Sigmoid colon (tissue), 7 donors: ENCODE data around the gene DHX29. TPM values are rescaled to one million over a fixed set of nuclear protein-coding genes. Genes with fewer than 3 reads are reported as not detected.

Experiments
- DNase-seq: peaks from one replicate; pipeline ENCODE4 v3.0.0-alpha.2; 2019
- H3K27ac ChIP-seq, 4 donors: fragments of 200-600 bp; sonication (generic); one replicate each; pipeline ENCODE4 v1.5.1; 2016 to 2019; ENCODE audit warnings: mild to moderate bottlenecking in 1 of 4
- H3K27me3 ChIP-seq, 3 donors: fragments of 200-600 bp; sonication (generic); one replicate each; pipeline ENCODE4 v1.5.1; 2019; ENCODE audit warnings: mild to moderate bottlenecking in 1 of 3
- H3K36me3 ChIP-seq, 4 donors: fragments of 200-600 bp; sonication (generic); one replicate each; pipeline ENCODE4 v1.5.1; 2016 to 2019
- H3K4me1 ChIP-seq, 4 donors: fragments of 200-600 bp; sonication (generic); one replicate each; pipeline ENCODE4 v1.5.1; 2017 to 2019
- H3K4me3 ChIP-seq, 4 donors: fragments of 200-600 bp; sonication (generic); one replicate each; pipeline ENCODE4 v1.5.1; 2017 to 2019; ENCODE audit warnings: mild to moderate bottlenecking in 2 of 4, moderate library complexity in 1 of 4
- H3K9me3 ChIP-seq, 4 donors: fragments of 200-600 bp in 3 of 4; sonication (generic) in 3 of 4; one replicate each; pipeline versions ENCODE4 v1.5.1 to v1.6.1; 2013 to 2019
- EP300 ChIP-seq, 4 donors: sonication (generic); formaldehyde crosslinking; IDR thresholded peaks; one replicate each; pipeline ENCODE4 v1.6.1; 2017; ENCODE audit warnings: antibody characterized with exemption in 4 of 4
- POLR2A ChIP-seq, 2 donors: fragments of 450-650 bp; IDR thresholded peaks; one replicate each; pipeline ENCODE4 v1.6.1; 2016; ENCODE audit warnings: antibody characterized with exemption in 2 of 2, mild to moderate bottlenecking in 2 of 2, moderate library complexity in 2 of 2
- POLR2AphosphoS5 ChIP-seq, 4 donors: sonication (generic); formaldehyde crosslinking; IDR thresholded peaks; one replicate each; pipeline ENCODE4 v1.6.1; 2017; ENCODE audit warnings: antibody characterized with exemption in 4 of 4
- WGBS, 2 donors: extraction: QIAGEN DNeasy Blood & Tissue Kit; methylation state at CpG; one replicate each; pipeline ENCODE4 v1.1.7; 2013; 5-methylcytosine and 5-hydroxymethylcytosine counted together
- intact Hi-C: fragments of 100-400 bp; cut with DNase I; formaldehyde crosslinking; loops from one replicate; pipeline ENCODE4 v1.15.1; 2023
- polyA plus RNA-seq, 3 donors: library from polyadenylated mRNA; stranded (reverse); fragments of 200-250 nt; gene quantifications; one replicate each; pipeline ENCODE4 v1.2.3, GENCODE V29; 2013
- total RNA-seq, 4 donors: library from RNA; depleted of rRNA; stranded (reverse); fragments of >200 nt; gene quantifications; one replicate each; pipeline ENCODE4 v1.1.0, GENCODE V29; 2016
- TF ChIP-seq, protein P1 (sequence below), 4 experiments: fragments of 450-650 bp in 3 of 4; fragments of 200-600 bp in 1 of 4; IDR thresholded peaks; one replicate each; pipeline ENCODE4 v1.5.1; 2016 to 2019; ENCODE audit warnings: antibody characterized with exemption in 4 of 4, mild to moderate bottlenecking in 3 of 4, moderate library complexity in 2 of 4
- donor health status: healthy with polysubstance abuse.
- donor health status: Bipolar disorder and iron deficiency.
- donor health status: healthy.

DHX29 gene
- total and polyA plus RNA-seq, 7 donors, result 7.6 to 34.2 (median 28.8) TPM

DNA sequence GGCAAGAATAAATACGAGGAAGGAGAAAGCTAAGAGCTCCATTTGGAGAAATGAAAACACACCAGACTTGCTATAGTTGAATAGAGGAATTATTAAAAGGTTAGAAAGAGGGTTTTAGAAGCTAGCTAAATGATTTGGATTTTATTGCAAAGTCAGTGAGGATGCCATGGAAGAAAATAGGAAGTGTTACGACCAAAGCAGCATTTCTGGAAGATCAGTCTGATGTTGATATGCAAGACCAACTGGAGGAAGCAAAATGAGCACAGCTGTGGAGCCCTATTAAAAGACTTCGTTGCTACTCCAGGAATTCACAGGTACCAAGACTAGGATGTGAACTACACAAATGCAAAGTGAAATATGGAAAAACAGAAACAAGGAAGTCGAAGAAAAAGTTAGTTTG, 2.1 kb downstream of the DHX29 start:
- DNase-seq, result no peak
- intact Hi-C loops, result loop anchor here (5.0 kb wide), 2 partner anchors 133 to 1872 kb away; partner anchors contain the start of gene CDC20B
- H3K4me3 ChIP-seq, result peak overlapping the region in 1 of 4 donors; percentile 83
- H3K4me1 ChIP-seq, result peaks cover 0 to 60% (median 58%) of the 10 kb centered on the region in 4 donors
- no peaks in the 10 kb centered on the region for H3K27me3 ChIP-seq
- H3K36me3 ChIP-seq, result peaks cover 0 to 5% (median 0%) of the 10 kb centered on the region in 4 donors
- H3K27ac ChIP-seq, result no peak overlapping the region
- no peak for TF ChIP-seq POLR2A (IDR thresholded peaks at IDR 0.05)
- TF ChIP-seq POLR2AphosphoS5 (IDR thresholded peaks at IDR 0.05), result no peak
- TF ChIP-seq, protein P1, sequence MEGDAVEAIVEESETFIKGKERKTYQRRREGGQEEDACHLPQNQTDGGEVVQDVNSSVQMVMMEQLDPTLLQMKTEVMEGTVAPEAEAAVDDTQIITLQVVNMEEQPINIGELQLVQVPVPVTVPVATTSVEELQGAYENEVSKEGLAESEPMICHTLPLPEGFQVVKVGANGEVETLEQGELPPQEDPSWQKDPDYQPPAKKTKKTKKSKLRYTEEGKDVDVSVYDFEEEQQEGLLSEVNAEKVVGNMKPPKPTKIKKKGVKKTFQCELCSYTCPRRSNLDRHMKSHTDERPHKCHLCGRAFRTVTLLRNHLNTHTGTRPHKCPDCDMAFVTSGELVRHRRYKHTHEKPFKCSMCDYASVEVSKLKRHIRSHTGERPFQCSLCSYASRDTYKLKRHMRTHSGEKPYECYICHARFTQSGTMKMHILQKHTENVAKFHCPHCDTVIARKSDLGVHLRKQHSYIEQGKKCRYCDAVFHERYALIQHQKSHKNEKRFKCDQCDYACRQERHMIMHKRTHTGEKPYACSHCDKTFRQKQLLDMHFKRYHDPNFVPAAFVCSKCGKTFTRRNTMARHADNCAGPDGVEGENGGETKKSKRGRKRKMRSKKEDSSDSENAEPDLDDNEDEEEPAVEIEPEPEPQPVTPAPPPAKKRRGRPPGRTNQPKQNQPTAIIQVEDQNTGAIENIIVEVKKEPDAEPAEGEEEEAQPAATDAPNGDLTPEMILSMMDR (IDR thresholded peaks at IDR 0.05), result no peak
- TF ChIP-seq EP300 (IDR thresholded peaks at IDR 0.05), result no peak
- WGBS, 2 donors, result 64 to 79% methylated on average over 4 of the region's 4 CpGs
- no peaks in the 10 kb centered on the region for H3K9me3 ChIP-seq

DNA sequence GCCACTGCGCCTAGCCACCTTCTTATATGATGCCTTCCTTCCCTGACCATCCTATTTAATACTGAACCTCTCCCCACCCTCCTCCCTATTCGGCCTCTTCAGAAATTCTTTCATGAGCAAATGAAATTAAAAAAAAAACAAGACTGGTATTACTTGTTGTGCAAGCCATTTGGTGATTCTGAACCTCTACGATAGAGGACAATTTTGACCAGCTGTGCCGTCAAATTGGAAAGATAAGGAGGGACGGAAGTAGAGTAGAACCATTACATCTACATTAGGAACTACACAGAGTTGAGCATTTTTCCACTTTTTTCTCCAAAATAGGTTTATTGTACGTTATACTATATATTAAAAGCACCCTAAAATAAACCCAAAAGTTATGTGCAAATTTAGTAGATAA, 2.9 kb downstream of the DHX29 start:
- Histone ChIP-seq H3K27ac (no peak overlapping the region), H3K9me3 (no peaks in the 10 kb centered on the region), H3K4me1 (peaks cover 0 to 53% (median 51%) of the 10 kb centered on the region in 4 donors), H3K27me3 (no peaks in the 10 kb centered on the region), H3K36me3 (peaks cover 0 to 5% (median 0%) of the 10 kb centered on the region in 4 donors), H3K4me3 (no peak overlapping the region)
- intact Hi-C loops, result no loop called here
- TF ChIP-seq, protein P1 (IDR thresholded peaks at IDR 0.05), result no peak
- TF ChIP-seq POLR2AphosphoS5 (IDR thresholded peaks at IDR 0.05) (no peak), EP300 (IDR thresholded peaks at IDR 0.05) (no peak), POLR2A (IDR thresholded peaks at IDR 0.05) (no peak)
- WGBS, 2 donors, result 95 to 96% methylated on average over 6 of the region's 6 CpGs
- DNase-seq, result no peak

DNA sequence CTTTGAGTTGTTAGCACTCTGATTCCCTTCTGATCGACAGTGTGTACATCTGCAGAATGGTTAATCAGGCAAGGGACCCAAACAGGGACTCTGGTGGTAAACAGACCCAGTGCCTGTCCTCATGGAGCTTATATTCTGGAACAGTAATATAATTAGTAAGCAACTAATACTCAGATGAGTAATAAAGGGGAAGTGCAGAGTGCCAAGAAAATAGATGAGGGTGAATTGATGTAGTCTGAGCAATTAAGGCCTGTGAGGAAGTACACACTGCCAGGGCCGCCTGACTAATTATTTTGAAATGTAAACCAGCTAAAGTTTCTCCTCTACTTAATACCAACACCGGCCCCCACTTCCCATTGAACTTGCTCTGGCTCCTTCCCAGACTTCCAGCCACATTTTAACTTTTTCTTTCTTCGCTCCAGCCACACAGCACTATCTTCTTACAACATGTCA, 4.2 kb downstream of the DHX29 start:
- Histone ChIP-seq H3K4me1 (peaks cover 0 to 41% (median 39%) of the 10 kb centered on the region in 4 donors), H3K27me3 (no peaks in the 10 kb centered on the region), H3K27ac (peak overlapping the region in 3 of 4 donors; percentile 42 to 44 (median 43)), H3K4me3 (no peak overlapping the region), H3K36me3 (peaks cover 0 to 5% (median under 1%) of the 10 kb centered on the region in 4 donors), H3K9me3 (no peaks in the 10 kb centered on the region)
- DNase-seq, result no peak
- TF ChIP-seq POLR2A (IDR thresholded peaks at IDR 0.05) (no peak), EP300 (IDR thresholded peaks at IDR 0.05) (no peak), POLR2AphosphoS5 (IDR thresholded peaks at IDR 0.05) (no peak)
- TF ChIP-seq, protein P1 (IDR thresholded peaks at IDR 0.05), result no peak
- intact Hi-C loops, result no loop called here
- WGBS, 2 donors, result 66 to 87% methylated on average over 4 of the region's 4 CpGs

DNA sequence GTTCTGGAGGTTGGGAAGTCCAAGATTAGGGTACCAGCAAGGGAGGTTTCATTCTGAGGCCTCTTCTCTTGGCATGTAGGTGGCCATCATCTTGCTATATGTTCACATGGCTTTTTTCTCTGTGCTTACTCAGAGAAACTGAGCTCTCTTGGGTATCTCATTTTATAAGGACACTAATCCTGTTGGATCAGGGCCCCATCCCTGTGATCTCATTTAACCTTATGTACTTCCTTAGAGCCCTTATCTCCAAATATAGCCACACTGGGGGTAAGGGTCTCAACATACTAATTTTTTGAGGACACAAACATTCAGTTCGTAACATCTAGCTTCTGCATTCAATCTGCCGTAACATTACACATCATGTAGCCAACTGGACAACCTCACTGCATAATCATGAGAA, 6.6 kb downstream of the DHX29 start:
- H3K27me3 ChIP-seq, result no peaks in the 10 kb centered on the region
- H3K27ac ChIP-seq, result no peak overlapping the region
- DNase-seq, result no peak
- peaks cover 0 to 17% (median 3%) of the 10 kb centered on the region in 4 donors for H3K36me3 ChIP-seq
- H3K4me1 ChIP-seq, result peaks cover 0 to 31% (median 29%) of the 10 kb centered on the region in 4 donors
- no peak for TF ChIP-seq POLR2AphosphoS5 (IDR thresholded peaks at IDR 0.05)
- TF ChIP-seq, protein P1 (IDR thresholded peaks at IDR 0.05), result no peak
- no peak for TF ChIP-seq EP300 (IDR thresholded peaks at IDR 0.05)
- TF ChIP-seq POLR2A (IDR thresholded peaks at IDR 0.05), result no peak
- 97 to 100% methylated on average over 2 of the region's 2 CpGs for WGBS, 2 donors
- H3K9me3 ChIP-seq, result no peaks in the 10 kb centered on the region
- H3K4me3 ChIP-seq, result no peak overlapping the region
- intact Hi-C loops, result no loop called here

DNA sequence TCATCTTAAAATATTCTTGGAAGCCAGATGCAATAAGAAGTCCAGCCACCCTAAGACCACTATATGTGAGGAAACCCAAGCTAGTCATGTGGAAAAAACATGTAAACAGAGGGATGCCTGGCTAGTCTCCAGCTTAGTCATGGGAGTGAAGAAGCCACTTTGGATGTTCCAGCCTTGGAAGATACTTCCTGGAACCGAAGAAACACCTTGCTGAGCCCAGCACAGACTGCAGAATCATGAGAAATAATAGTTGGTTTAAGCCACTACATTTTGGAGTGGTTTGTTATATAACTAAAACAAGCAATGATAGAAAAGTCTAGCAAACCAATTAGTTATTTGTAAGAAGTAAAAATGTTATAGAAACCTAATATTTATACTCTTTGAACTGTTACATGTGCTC, 12.6 kb downstream of the DHX29 start:
- Histone ChIP-seq H3K27ac (no peak overlapping the region), H3K27me3 (no peaks in the 10 kb centered on the region), H3K4me1 (no peaks in the 10 kb centered on the region), H3K36me3 (peaks cover 6 to 71% (median 36%) of the 10 kb centered on the region in 4 donors), H3K9me3 (no peaks in the 10 kb centered on the region), H3K4me3 (no peak overlapping the region)
- no peak for TF ChIP-seq POLR2AphosphoS5 (IDR thresholded peaks at IDR 0.05)
- TF ChIP-seq POLR2A (IDR thresholded peaks at IDR 0.05), result no peak
- TF ChIP-seq EP300 (IDR thresholded peaks at IDR 0.05), result no peak
- TF ChIP-seq, protein P1 (IDR thresholded peaks at IDR 0.05), result no peak
- intact Hi-C loops, result no loop called here
- no peak for DNase-seq
- WGBS, 2 donors, result 93 to 98% methylated on average over 1 of the region's 1 CpG
